Panc1 (cell line): ENCODE results near the gene ZMYND10.

Source experiments
- CTCF ChIP-seq: fragments of 450-650 bp; IDR thresholded peaks from 2 replicates; pipeline ENCODE4 v1.5.1; 2017; ENCODE audit warnings: mild to moderate bottlenecking
- POLR2AphosphoS5 ChIP-seq: IDR thresholded peaks from 2 replicates; pipeline ENCODE4 v1.6.1; 2012; ENCODE audit warnings: mild to moderate bottlenecking, low read depth, low read length, moderate library complexity
- REST ChIP-seq, 2 experiments: IDR thresholded peaks; 2 replicates each; pipeline ENCODE4 v1.6.1; 2011 to 2012; ENCODE audit warnings: low read depth in 2 of 2, control low read depth in 1 of 2, low read length in 1 of 2, mild to moderate bottlenecking in 1 of 2, moderate library complexity in 1 of 2; ENCODE audit not compliant: insufficient read depth in 1 of 2

- TF ChIP-seq CTCF: no peak
- TF ChIP-seq REST (IDR thresholded peaks at IDR 0.05; ENCODE audit: insufficient read depth in 1 of 2, low read depth in 2 of 2, low read length in 1 of 2): no peak
- TF ChIP-seq POLR2AphosphoS5: no peak
Measured at GRCh38 chr3:50322115-50322385, 23.5 kb downstream of the ZMYND10 start.
